ENCODE results near the gene SYT13.

DNA sequence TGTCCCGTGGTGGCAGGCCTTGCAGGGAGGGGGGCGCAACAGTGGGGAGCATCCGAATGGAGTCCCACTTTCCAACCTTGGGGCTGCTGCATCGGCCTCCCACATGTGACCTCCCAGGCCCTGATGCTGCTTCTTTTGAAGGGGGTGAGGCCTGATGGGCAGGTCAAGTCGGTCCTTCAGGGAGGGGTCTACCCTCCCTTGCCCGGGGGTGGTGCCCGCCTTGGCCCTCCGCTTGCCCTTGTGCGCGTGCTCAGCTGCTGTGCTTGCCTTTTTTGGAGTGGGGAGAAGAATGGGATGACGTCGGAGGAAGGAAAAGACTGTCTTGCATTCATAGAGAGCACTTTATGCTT lies 72.8 kb downstream of the SYT13 start:
- TF ChIP-seq, protein P1, sequence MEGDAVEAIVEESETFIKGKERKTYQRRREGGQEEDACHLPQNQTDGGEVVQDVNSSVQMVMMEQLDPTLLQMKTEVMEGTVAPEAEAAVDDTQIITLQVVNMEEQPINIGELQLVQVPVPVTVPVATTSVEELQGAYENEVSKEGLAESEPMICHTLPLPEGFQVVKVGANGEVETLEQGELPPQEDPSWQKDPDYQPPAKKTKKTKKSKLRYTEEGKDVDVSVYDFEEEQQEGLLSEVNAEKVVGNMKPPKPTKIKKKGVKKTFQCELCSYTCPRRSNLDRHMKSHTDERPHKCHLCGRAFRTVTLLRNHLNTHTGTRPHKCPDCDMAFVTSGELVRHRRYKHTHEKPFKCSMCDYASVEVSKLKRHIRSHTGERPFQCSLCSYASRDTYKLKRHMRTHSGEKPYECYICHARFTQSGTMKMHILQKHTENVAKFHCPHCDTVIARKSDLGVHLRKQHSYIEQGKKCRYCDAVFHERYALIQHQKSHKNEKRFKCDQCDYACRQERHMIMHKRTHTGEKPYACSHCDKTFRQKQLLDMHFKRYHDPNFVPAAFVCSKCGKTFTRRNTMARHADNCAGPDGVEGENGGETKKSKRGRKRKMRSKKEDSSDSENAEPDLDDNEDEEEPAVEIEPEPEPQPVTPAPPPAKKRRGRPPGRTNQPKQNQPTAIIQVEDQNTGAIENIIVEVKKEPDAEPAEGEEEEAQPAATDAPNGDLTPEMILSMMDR (IDR thresholded peaks at IDR 0.05), result no peak
- TF ChIP-seq POLR2A (IDR thresholded peaks at IDR 0.05) (no peak), EP300 (IDR thresholded peaks at IDR 0.05) (no peak)
